ENCODE measurements around the gene TRRAP.

DNA sequence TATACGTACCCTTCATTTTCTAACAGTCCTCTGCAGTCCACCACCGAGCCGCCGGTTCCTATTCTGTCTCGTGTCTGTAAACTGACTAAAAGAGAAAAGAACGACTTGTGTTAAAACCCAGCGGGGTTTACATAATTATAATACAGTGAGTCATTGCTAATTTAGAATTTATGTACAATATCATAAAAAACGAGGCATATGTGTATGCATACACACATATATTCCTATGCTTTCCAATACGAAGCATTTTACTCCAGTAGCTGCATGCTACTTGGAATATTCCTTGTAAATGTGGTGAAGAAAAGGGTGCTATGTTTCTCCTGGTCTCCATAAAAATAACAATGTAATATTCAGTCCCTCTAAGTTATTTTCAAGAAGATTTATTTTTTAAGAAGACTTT, 176.4 kb downstream of the TRRAP start:
- TF ChIP-seq POLR2A (IDR thresholded peaks at IDR 0.05; ENCODE audit: control extremely low read depth in 1 of 2, low read depth in 2 of 2, low read length in 2 of 2): no peak
- TF ChIP-seq, protein P1, sequence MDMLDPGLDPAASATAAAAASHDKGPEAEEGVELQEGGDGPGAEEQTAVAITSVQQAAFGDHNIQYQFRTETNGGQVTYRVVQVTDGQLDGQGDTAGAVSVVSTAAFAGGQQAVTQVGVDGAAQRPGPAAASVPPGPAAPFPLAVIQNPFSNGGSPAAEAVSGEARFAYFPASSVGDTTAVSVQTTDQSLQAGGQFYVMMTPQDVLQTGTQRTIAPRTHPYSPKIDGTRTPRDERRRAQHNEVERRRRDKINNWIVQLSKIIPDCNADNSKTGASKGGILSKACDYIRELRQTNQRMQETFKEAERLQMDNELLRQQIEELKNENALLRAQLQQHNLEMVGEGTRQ (IDR thresholded peaks at IDR 0.05; ENCODE audit: low read length): no peak
- no peak for TF ChIP-seq EP300 (IDR thresholded peaks at IDR 0.05; ENCODE audit: borderline replicate concordance in 1 of 2, low read depth in 2 of 2, low read length in 2 of 2)
- TF ChIP-seq, protein P2, sequence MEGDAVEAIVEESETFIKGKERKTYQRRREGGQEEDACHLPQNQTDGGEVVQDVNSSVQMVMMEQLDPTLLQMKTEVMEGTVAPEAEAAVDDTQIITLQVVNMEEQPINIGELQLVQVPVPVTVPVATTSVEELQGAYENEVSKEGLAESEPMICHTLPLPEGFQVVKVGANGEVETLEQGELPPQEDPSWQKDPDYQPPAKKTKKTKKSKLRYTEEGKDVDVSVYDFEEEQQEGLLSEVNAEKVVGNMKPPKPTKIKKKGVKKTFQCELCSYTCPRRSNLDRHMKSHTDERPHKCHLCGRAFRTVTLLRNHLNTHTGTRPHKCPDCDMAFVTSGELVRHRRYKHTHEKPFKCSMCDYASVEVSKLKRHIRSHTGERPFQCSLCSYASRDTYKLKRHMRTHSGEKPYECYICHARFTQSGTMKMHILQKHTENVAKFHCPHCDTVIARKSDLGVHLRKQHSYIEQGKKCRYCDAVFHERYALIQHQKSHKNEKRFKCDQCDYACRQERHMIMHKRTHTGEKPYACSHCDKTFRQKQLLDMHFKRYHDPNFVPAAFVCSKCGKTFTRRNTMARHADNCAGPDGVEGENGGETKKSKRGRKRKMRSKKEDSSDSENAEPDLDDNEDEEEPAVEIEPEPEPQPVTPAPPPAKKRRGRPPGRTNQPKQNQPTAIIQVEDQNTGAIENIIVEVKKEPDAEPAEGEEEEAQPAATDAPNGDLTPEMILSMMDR (IDR thresholded peaks at IDR 0.05; ENCODE audit: control extremely low read depth in 1 of 3, insufficient read depth in 1 of 3, low read depth in 1 of 3, low read length in 3 of 3): no peak
- no peak for TF ChIP-seq RAD21 (IDR thresholded peaks at IDR 0.05 in 1 of 2, conservative IDR thresholded peaks at IDR 0.05 in 1 of 2; ENCODE audit: low read depth in 2 of 2, low read length in 2 of 2)
- TF ChIP-seq RBBP5 (IDR thresholded peaks at IDR 0.05; ENCODE audit: borderline replicate concordance, low read depth, low read length): no peak
- no peak for TF ChIP-seq YY1 (IDR thresholded peaks at IDR 0.05; ENCODE audit: low read depth, low read length)
- no peak for TF ChIP-seq TAF1 (IDR thresholded peaks at IDR 0.05; ENCODE audit: low read depth, low read length)
- no peak for TF ChIP-seq CREB1 (IDR thresholded peaks at IDR 0.05)
- no peak for TF ChIP-seq GTF2F1 (IDR thresholded peaks at IDR 0.05; ENCODE audit: borderline replicate concordance, low read depth, low read length)
- no peak for TF ChIP-seq HDAC2 (IDR thresholded peaks at IDR 0.05; ENCODE audit: borderline replicate concordance in 1 of 2, low read depth in 2 of 2, low read length in 2 of 2)
- no peak for TF ChIP-seq POLR2AphosphoS5 (IDR thresholded peaks at IDR 0.05; ENCODE audit: low read depth, low read length)
- TF ChIP-seq MAX (IDR thresholded peaks at IDR 0.05): no peak
- no peak for TF ChIP-seq SIN3A (conservative IDR thresholded peaks at IDR 0.05 in 1 of 2, IDR thresholded peaks at IDR 0.05 in 1 of 2; ENCODE audit: low read depth in 1 of 2, low read length in 2 of 2)

Measured in H1 (cell line).